Stimulated activated naive CD8-positive, alpha-beta T cell treated with anti-CD3 and anti-CD28 coated beads, Interleukin-15, Interleukin-2, amounts not matched to agents 100 U/mL and 50 U/mL, for 24 hours (primary cell): Measurements from ENCODE around the gene ABCF1.
A peak's percentile ranks its signal among the peaks of the same experiment; 100 is the strongest.

Experiments
- ATAC-seq: fragments of 150-1000 bp; cut with Tn5 transposase; one replicate; pipeline ENCODE4 v1.10.0; 2021
- DNase-seq: peaks from one replicate; pipeline ENCODE4 v3.0.0; 2021

ABCF1 gene

GRCh38 chr6:30626484-30627366 is 55.5 kb downstream of the ABCF1 start, which contains the start of gene ATAT1:
TSS of gene ATAT1 (plus strand) at chr6:30626874.
- DNase-seq (peak; percentile 91), ATAC-seq (peak; percentile 97)

- no peak for DNase-seq
- no peak for ATAC-seq
These were observed 64.6 kb downstream of the ABCF1 start for GRCh38 chr6:30635834-30636233.

GRCh38 chr6:30640481-30640880 is 69.2 kb downstream of the ABCF1 start:
- DNase-seq (no peak), ATAC-seq (peak; percentile 58)

GRCh38 chr6:30641048-30641447 is 69.8 kb downstream of the ABCF1 start:
- DNase-seq (no peak), ATAC-seq (no peak)
